SK-N-SH treated with all-trans-retinoic acid at 6 μM for 48 hours (cell line): Measurements from ENCODE around the gene MKI67.
A peak's percentile ranks its signal among the peaks of the same experiment; 100 is the strongest.

Source experiments
- ATAC-seq: fragments of 200-7000 bp; cut with Tn5 transposase; 3 replicates; pipeline ENCODE4 v1.9.1; 2020; ENCODE audit warnings: mild to moderate bottlenecking, moderate library complexity
- ARNTL ChIP-seq: fragments of 450-650 bp; formaldehyde crosslinking; IDR thresholded peaks from 2 replicates; pipeline ENCODE4 v1.5.0; 2020; ENCODE audit warnings: low read depth, mild to moderate bottlenecking, moderate library complexity, borderline replicate concordance
- BACH2 ChIP-seq: fragments of 250-450 bp; sonication (Bioruptor Pico); IDR thresholded peaks from 2 replicates; pipeline ENCODE4 v1.9.0; 2021; ENCODE audit warnings: mild to moderate bottlenecking, borderline replicate concordance
- CREB5 ChIP-seq: fragments of 250-450 bp; sonication (Bioruptor Pico); IDR thresholded peaks from 2 replicates; pipeline ENCODE4 v1.5.1; 2020; ENCODE audit warnings: low read depth, mild to moderate bottlenecking, moderate library complexity
- ESRRG ChIP-seq: fragments of 250-450 bp; sonication (Bioruptor Pico); IDR thresholded peaks from 2 replicates; pipeline ENCODE4 v1.6.1; 2021; ENCODE audit warnings: mild to moderate bottlenecking
- ISL1 ChIP-seq: fragments of 250-450 bp; sonication (Bioruptor Pico); IDR thresholded peaks from 2 replicates; pipeline ENCODE4 v2.1.2; 2022; ENCODE audit warnings: mild to moderate bottlenecking, moderate library complexity
- PATZ1 ChIP-seq: fragments of 250-450 bp; sonication (Bioruptor Pico); IDR thresholded peaks from 2 replicates; pipeline ENCODE4 v1.8.0; 2020; ENCODE audit warnings: mild to moderate bottlenecking, moderate library complexity, borderline replicate concordance
- PPARA ChIP-seq: fragments of 250-450 bp; sonication (Bioruptor Pico); IDR thresholded peaks from 2 replicates; pipeline ENCODE4 v1.5.0; 2020; ENCODE audit warnings: mild to moderate bottlenecking, borderline replicate concordance
- SNAI2 ChIP-seq: fragments of 250-450 bp; sonication (Bioruptor Pico); IDR thresholded peaks from 2 replicates; pipeline ENCODE4 v1.5.0; 2020; ENCODE audit warnings: mild to moderate bottlenecking, moderate library complexity
- TCF4 ChIP-seq: fragments of 250-450 bp; sonication (Bioruptor Pico); IDR thresholded peaks from 2 replicates; pipeline ENCODE4 v1.8.0; 2021; ENCODE audit warnings: mild to moderate bottlenecking, moderate library complexity, borderline replicate concordance
- TOX ChIP-seq: fragments of 250-450 bp; sonication (Bioruptor Pico); IDR thresholded peaks from 2 replicates; pipeline ENCODE4 v1.8.0; 2021; ENCODE audit warnings: mild to moderate bottlenecking, moderate library complexity, borderline replicate concordance
- TSHZ2 ChIP-seq: fragments of 250-450 bp; sonication (Bioruptor Pico); IDR thresholded peaks from 2 replicates; pipeline ENCODE4 v1.5.0; 2020; ENCODE audit warnings: mild to moderate bottlenecking, moderate library complexity
- ZC3H10 ChIP-seq: fragments of 250-450 bp; sonication (Bioruptor Pico); IDR thresholded peaks from 2 replicates; pipeline ENCODE4 v1.5.1; 2021; ENCODE audit warnings: mild to moderate bottlenecking, moderate library complexity
- ZFP3 ChIP-seq: fragments of 250-450 bp; sonication (Bioruptor Pico); IDR thresholded peaks from 2 replicates; pipeline ENCODE4 v1.5.0; 2020; ENCODE audit warnings: mild to moderate bottlenecking, moderate library complexity
- ZFP30 ChIP-seq: fragments of 450-650 bp; formaldehyde crosslinking; IDR thresholded peaks from 2 replicates; pipeline ENCODE4 v1.5.0; 2022; ENCODE audit warnings: mild to moderate bottlenecking, moderate library complexity
- ZNF70 ChIP-seq: fragments of 450-650 bp; formaldehyde crosslinking; IDR thresholded peaks from 2 replicates; pipeline ENCODE4 v1.5.0; 2020; ENCODE audit warnings: mild to moderate bottlenecking, moderate library complexity
- ZNF8 ChIP-seq: fragments of 450-650 bp; formaldehyde crosslinking; IDR thresholded peaks from 2 replicates; pipeline ENCODE4 v1.5.0; 2020; ENCODE audit warnings: mild to moderate bottlenecking, moderate library complexity
- TF ChIP-seq, protein P1 (sequence below): fragments of 250-450 bp; sonication (Bioruptor Pico); IDR thresholded peaks from 2 replicates; pipeline ENCODE4 v1.8.0; 2021; ENCODE audit warnings: low read depth, mild to moderate bottlenecking, moderate library complexity, borderline replicate concordance
- TF ChIP-seq, protein P2 (sequence below): fragments of 250-450 bp; sonication (Bioruptor Pico); IDR thresholded peaks from 2 replicates; pipeline ENCODE4 v1.5.1; 2021; ENCODE audit warnings: mild to moderate bottlenecking, moderate library complexity

The MKI67 gene

DNA sequence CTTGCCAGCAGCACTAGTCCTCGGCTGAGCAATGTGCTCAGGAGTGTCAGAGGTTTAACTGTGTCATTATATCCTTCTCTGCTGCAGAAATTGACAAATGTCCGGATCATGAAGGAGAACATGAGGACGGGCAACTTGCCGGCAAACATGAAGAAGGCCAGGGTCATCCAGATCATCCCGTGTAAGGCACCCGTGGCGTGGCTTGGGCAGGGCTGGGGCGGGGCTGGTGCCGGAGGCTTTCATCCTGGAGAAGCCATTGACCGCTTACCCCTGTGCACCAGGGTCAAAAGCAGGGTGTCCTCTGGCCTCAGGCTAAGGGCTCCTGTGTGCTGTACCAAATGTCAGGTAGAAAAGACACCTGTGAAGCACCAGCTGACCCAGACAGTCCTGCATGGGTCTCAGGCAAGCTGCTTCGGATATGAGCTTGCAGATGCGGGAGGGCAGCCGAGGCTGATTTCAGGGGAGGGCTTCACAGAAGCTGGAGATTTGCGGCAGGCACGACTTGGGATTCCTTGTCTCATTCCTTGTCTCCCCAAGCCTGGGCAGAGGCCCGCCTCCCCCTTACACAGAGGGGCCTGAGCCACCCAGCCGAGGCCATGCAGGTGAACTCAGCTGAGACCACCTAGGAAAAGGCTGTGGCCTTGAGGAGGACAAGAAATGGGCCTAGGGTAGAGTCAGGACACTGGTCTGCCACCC is 55.4 kb downstream of the MKI67 start:
- TF ChIP-seq ZFP30 (CRISPR knock-in tag) (no peak), ZNF70 (CRISPR knock-in tag) (no peak), BACH2 (CRISPR knock-in tag) (no peak), ISL1 (CRISPR knock-in tag) (no peak), TCF4 (no peak), SNAI2 (CRISPR knock-in tag) (no peak), ARNTL (CRISPR knock-in tag) (no peak), ZC3H10 (CRISPR knock-in tag) (no peak), ZFP3 (CRISPR knock-in tag) (no peak), ESRRG (no peak), PPARA (CRISPR knock-in tag) (no peak)
- TF ChIP-seq, protein P1, sequence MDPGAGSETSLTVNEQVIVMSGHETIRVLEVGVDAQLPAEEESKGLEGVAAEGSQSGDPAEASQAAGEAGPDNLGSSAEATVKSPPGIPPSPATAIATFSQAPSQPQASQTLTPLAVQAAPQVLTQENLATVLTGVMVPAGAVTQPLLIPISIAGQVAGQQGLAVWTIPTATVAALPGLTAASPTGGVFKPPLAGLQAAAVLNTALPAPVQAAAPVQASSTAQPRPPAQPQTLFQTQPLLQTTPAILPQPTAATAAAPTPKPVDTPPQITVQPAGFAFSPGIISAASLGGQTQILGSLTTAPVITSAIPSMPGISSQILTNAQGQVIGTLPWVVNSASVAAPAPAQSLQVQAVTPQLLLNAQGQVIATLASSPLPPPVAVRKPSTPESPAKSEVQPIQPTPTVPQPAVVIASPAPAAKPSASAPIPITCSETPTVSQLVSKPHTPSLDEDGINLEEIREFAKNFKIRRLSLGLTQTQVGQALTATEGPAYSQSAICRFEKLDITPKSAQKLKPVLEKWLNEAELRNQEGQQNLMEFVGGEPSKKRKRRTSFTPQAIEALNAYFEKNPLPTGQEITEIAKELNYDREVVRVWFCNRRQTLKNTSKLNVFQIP (CRISPR knock-in tag) = no peak
- TF ChIP-seq, all 23 proteins: peak for 0

DNA sequence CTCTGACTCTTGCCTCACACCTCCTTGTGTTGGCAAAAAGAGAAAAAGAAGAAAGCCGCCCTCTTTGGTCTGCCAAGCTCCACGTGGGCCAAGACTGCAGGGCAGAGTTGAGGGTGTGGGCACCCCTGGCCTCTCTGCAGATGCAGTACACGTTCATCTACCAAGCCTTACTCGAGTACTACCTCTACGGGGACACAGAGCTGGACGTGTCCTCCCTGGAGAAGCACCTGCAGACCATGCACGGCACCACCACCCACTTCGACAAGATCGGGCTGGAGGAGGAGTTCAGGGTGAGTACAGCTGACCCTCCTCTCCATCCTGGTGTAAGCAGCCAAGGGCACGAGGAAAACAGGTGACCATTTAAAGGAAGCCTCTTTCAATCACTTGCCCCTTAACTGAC is 56.1 kb downstream of the MKI67 start:
- ATAC-seq = no peak
- TF ChIP-seq ZFP30 (CRISPR knock-in tag) (no peak), SNAI2 (CRISPR knock-in tag) (no peak), ZC3H10 (CRISPR knock-in tag) (no peak), CREB5 (CRISPR knock-in tag) (no peak), TCF4 (no peak), PATZ1 (CRISPR knock-in tag) (no peak), TSHZ2 (CRISPR knock-in tag) (no peak), ARNTL (CRISPR knock-in tag) (no peak), ZNF8 (CRISPR knock-in tag) (no peak)
- TF ChIP-seq, protein P1 (CRISPR knock-in tag) = no peak

More for the DNA sequence above, 55.4 kb downstream of the MKI67 start:
- no peak for ATAC-seq

GRCh38 chr10:128069351-128070051 is 56.7 kb downstream of the MKI67 start:
- TF ChIP-seq TSHZ2 (CRISPR knock-in tag) (no peak), TOX (CRISPR knock-in tag) (no peak)
- TF ChIP-seq, protein P2, sequence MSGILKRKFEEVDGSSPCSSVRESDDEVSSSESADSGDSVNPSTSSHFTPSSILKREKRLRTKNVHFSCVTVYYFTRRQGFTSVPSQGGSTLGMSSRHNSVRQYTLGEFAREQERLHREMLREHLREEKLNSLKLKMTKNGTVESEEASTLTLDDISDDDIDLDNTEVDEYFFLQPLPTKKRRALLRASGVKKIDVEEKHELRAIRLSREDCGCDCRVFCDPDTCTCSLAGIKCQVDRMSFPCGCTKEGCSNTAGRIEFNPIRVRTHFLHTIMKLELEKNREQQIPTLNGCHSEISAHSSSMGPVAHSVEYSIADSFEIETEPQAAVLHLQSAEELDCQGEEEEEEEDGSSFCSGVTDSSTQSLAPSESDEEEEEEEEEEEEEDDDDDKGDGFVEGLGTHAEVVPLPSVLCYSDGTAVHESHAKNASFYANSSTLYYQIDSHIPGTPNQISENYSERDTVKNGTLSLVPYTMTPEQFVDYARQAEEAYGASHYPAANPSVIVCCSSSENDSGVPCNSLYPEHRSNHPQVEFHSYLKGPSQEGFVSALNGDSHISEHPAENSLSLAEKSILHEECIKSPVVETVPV (CRISPR knock-in tag) = no peak
- peak; percentile 90 for ATAC-seq
